Fibroblast of pulmonary artery (primary cell): ENCODE measurements around the gene SULT1C3.
A peak's percentile ranks its signal among the peaks of the same experiment; 100 is the strongest.

Experiments used
- DNase-seq: peaks from one replicate; pipeline ENCODE4 v3.0.0-alpha.2; 2010; ENCODE audit warnings: low read depth
- H3K4me3 ChIP-seq: replicated peaks from 2 replicates; pipeline ENCODE4 v1.5.1; 2011; ENCODE audit warnings: low read depth, mild to moderate bottlenecking, control low read depth, low read length, moderate library complexity
- CTCF ChIP-seq: IDR thresholded peaks from 2 replicates; pipeline ENCODE4 v1.5.1; 2011; ENCODE audit warnings: mild to moderate bottlenecking, control low read depth, low read length, inconsistent platforms; ENCODE audit errors: missing control alignments

The SULT1C3 gene

DNA sequence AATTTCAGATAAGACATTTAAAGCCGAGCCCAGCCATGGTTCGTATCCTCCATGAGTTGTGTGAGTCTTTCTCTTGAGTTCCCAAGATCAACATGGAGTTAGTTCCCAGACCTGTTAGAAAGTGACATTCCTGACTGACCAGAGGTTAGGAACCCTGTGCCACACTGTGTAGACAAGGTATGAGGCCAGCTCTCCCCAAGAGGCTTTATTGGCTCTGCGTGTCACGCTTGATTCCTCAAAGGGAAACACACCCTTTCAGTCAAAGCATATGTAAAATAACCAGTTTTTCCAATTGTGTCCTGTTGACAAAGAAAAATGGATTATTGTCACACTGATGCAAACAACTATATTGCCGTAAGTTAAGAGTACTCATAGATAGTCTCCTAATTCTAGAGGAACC, 1.2 kb downstream of the SULT1C3 start:
- TF ChIP-seq CTCF = no peak
- no peak for DNase-seq
- no peak overlapping the region for H3K4me3 ChIP-seq

DNA sequence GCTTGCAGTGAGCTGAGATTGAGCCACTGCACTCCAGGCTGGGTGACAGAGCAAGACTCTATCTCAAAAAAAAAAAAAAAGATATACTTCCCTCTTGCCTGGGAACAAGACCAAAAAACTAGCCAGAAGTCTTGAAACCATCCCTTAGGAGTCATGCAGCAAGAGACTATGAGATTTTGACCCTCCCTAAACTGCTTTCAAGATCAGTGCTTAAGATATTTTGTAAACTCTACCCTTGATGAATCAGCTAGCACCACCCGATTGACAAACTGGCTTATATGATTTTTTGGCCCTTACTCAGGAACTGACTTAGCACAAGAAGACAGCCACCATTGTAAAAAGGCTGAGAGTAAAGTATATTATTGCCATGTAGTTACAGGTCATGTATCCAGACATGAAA, 3.8 kb downstream of the SULT1C3 start:
- H3K4me3 ChIP-seq = no peak overlapping the region
- DNase-seq = no peak
- no peak for TF ChIP-seq CTCF

- no peak overlapping the region for H3K4me3 ChIP-seq
- TF ChIP-seq CTCF = no peak
- DNase-seq = no peak
These were observed 5.1 kb downstream of the SULT1C3 start for GRCh38 chr2:108244667-108245414.

DNA sequence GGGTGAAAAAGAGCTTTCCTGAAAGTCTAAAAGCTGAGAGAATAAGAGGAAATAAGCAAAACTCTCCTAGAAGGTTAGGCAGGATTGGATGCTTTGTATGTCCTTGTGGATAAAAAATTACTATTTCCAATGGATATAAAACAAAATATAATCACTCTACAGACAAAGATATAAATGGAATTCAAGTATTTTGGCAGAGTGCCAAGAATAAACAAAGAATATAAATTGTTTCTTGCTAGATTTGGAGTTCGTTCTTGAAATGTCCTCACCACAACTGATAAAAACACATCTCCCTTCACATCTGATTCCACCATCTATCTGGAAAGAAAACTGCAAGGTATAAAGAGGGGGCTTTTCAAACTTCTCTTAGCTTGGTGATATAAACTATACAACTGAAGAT, 13.3 kb downstream of the SULT1C3 start:
- TF ChIP-seq CTCF = no peak
- peak; percentile 3 for DNase-seq
- no peak overlapping the region for H3K4me3 ChIP-seq

GRCh38 chr2:108257757-108258331, 18.1 kb downstream of the SULT1C3 start:
- TF ChIP-seq CTCF = no peak
- DNase-seq = no peak
- H3K4me3 ChIP-seq = no peak overlapping the region

DNA sequence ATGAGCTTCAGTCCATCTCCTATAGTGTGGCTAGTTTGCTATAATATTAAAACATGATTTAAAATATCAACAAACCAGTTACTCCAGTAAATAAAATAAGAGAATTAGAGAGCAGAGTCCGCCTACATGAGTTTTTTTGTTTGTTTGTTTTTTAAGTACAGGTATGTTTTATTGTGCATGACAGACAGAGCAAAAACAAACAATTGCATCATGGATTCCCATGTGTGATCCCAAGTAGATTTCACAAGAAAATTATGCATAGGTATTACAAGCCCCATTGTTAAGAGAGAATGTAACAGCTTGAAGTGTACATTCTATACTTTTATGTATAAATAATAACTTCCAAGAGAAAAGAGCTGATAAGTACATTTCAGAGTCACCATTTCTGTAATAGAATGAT, 21.0 kb downstream of the SULT1C3 start:
- no peak overlapping the region for H3K4me3 ChIP-seq
- no peak for TF ChIP-seq CTCF
- DNase-seq = no peak

- no peak for TF ChIP-seq CTCF
- no peak overlapping the region for H3K4me3 ChIP-seq
- DNase-seq = no peak
These were observed 22.3 kb downstream of the SULT1C3 start for GRCh38 chr2:108262036-108262435.
